ENCODE results near the gene ZNF346. TPM values are rescaled to one million over a fixed set of nuclear protein-coding genes. Genes with fewer than 3 reads are reported as not detected.

ZNF346 gene
- total RNA-seq, 1 donor from 2014 or later, result 26.3 TPM

- peaks cover 8% of the 10 kb centered on the region for H3K36me3 Mint-ChIP-seq (ENCODE audit: low read depth, unreplicated experiment)
- no peak for TF ChIP-seq CTCF (IDR thresholded peaks at IDR 0.05; ENCODE audit: unreplicated experiment)
- H3K27ac Mint-ChIP-seq (ENCODE audit: unreplicated experiment), result peak overlapping the region; percentile 67
- H3K4me1 Mint-ChIP-seq (ENCODE audit: unreplicated experiment), result peaks cover 40% of the 10 kb centered on the region
- H3K9me3 Mint-ChIP-seq (ENCODE audit: unreplicated experiment), result no peaks in the 10 kb centered on the region
- peak overlapping the region; percentile 37 for H3K4me3 Mint-ChIP-seq (ENCODE audit: unreplicated experiment)
- DNase-seq (ENCODE audit: low spot score), result no peak
- H3K27me3 Mint-ChIP-seq (ENCODE audit: unreplicated experiment), result peaks cover 19% of the 10 kb centered on the region
These were observed 107.9 kb downstream of the ZNF346 start for GRCh38 chr5:177130211-177131018.

Other genes with a start within 250 kb of the ZNF346 start
- gene UNC5A, start 212.1 kb upstream of the ZNF346 start, total RNA-seq (ENCODE audit: unreplicated experiment), result not detected
- gene HK3, start 123.3 kb upstream of the ZNF346 start, total RNA-seq (ENCODE audit: unreplicated experiment), result 0.51 TPM
- 40.9 TPM for gene UIMC1, start 15.9 kb upstream of the ZNF346 start, total RNA-seq (ENCODE audit: unreplicated experiment)
- 11.0 TPM for gene FGFR4, start 64.2 kb downstream of the ZNF346 start, total RNA-seq (ENCODE audit: unreplicated experiment)
- 111 TPM for gene NSD1, start 111.1 kb downstream of the ZNF346 start, total RNA-seq (ENCODE audit: unreplicated experiment)

Measured in endothelial cell (in vitro differentiated cells).